ENCODE measurements around the gene ENAH. TPM values are rescaled to one million over a fixed set of nuclear protein-coding genes. Genes with fewer than 3 reads are reported as not detected.
A peak's percentile ranks its signal among the peaks of the same experiment; 100 is the strongest.

The ENAH gene
- total and polyA plus RNA-seq, 10 donors = 5.1 to 98.1 (median 44.8) TPM

- Histone ChIP-seq H3K4me1 (peaks cover 5 to 50% (median 37%) of the 10 kb centered on the region in 6 donors), H3K9me3 (no peaks in the 10 kb centered on the region), H3K36me3 (no peaks in the 10 kb centered on the region), H3K27me3 (replicated peaks in 1 of 7) (peaks cover 0 to 31% (median 0%) of the 10 kb centered on the region in 7 donors), H3K4me3 (no peak overlapping the region), H3K27ac (peak overlapping the region in 6 of 8 donors; percentile 26 to 90 (median 63))
- DNase-seq = no peak
- intact Hi-C loops (cut with DNase I; ENCODE audit: low total_unique reads) = loop anchor here (10.0 kb wide), 1 partner anchor 109 kb away; no protein-coding TSS in a partner anchor
- WGBS, 5 donors = 73 to 80% (median 79%) methylated on average over 4 of the region's 4 CpGs
- no peak for TF ChIP-seq POLR2A (IDR thresholded peaks at IDR 0.05)
- no peak for TF ChIP-seq CTCF (IDR thresholded peaks at IDR 0.05 in 8 of 11, conservative IDR thresholded peaks at IDR 0.05 in 3 of 11)
Measured at GRCh38 chr1:225655509-225656258, 2.8 kb upstream of the ENAH start.

- Histone ChIP-seq H3K4me1 (peaks cover 0 to 44% (median 29%) of the 10 kb centered on the region in 6 donors), H3K27ac (peak overlapping the region in 6 of 8 donors; percentile 26 to 92 (median 88)), H3K9me3 (no peaks in the 10 kb centered on the region), H3K36me3 (no peaks in the 10 kb centered on the region), H3K27me3 (replicated peaks in 1 of 7) (peaks cover 0 to 34% (median 0%) of the 10 kb centered on the region in 7 donors), H3K4me3 (no peak overlapping the region)
- TF ChIP-seq POLR2AphosphoS5 (IDR thresholded peaks at IDR 0.05) (no peak), CTCF (IDR thresholded peaks at IDR 0.05 in 8 of 11, conservative IDR thresholded peaks at IDR 0.05 in 3 of 11) (no peak), POLR2A (IDR thresholded peaks at IDR 0.05) (no peak)
- intact Hi-C loops (cut with DNase I; ENCODE audit: low total_unique reads) = loop anchor here (10.0 kb wide), 1 partner anchor 110 kb away; no protein-coding TSS in a partner anchor
- WGBS, 5 donors = 86 to 97% (median 93%) methylated on average over 15 of the region's 15 CpGs
- DNase-seq = no peak
Measured at GRCh38 chr1:225654688-225655508, 2.0 kb upstream of the ENAH start.

GRCh38 chr1:225654277-225654597 lies 1.3 kb upstream of the ENAH start:
- Histone ChIP-seq H3K9me3 (no peaks in the 10 kb centered on the region), H3K36me3 (no peaks in the 10 kb centered on the region), H3K4me1 (peaks cover 0 to 49% (median 26%) of the 10 kb centered on the region in 6 donors), H3K27ac (peak overlapping the region; percentile 73 to 92 (median 88)), H3K4me3 (peak overlapping the region in 6 of 8 donors; percentile 53 to 90 (median 79)), H3K27me3 (replicated peaks in 1 of 7) (peaks cover 0 to 36% (median 0%) of the 10 kb centered on the region in 7 donors)
- DNase-seq = no peak
- TF ChIP-seq POLR2A (IDR thresholded peaks at IDR 0.05) = no peak
- 70 to 76% (median 75%) methylated on average over 4 of the region's 4 CpGs for WGBS, 5 donors
- intact Hi-C loops (cut with DNase I; ENCODE audit: low total_unique reads) = loop anchor here (10.0 kb wide), 1 partner anchor 111 kb away; no protein-coding TSS in a partner anchor

- TF ChIP-seq POLR2AphosphoS5 (IDR thresholded peaks at IDR 0.05) = peak; percentile 65 to 76 (median 70)
- no peak for TF ChIP-seq CTCF (IDR thresholded peaks at IDR 0.05 in 8 of 11, conservative IDR thresholded peaks at IDR 0.05 in 3 of 11)
- no peak for TF ChIP-seq POLR2A (IDR thresholded peaks at IDR 0.05)
- Histone ChIP-seq H3K27ac (peak overlapping the region; percentile 73 to 92 (median 88)), H3K4me1 (peaks cover 0 to 55% (median 26%) of the 10 kb centered on the region in 6 donors), H3K4me3 (peak overlapping the region; percentile 53 to 90 (median 76)), H3K36me3 (no peaks in the 10 kb centered on the region), H3K27me3 (replicated peaks in 1 of 7) (peaks cover 0 to 41% (median 0%) of the 10 kb centered on the region in 7 donors), H3K9me3 (no peaks in the 10 kb centered on the region)
- intact Hi-C loops (cut with DNase I; ENCODE audit: low total_unique reads) = loop anchor here (10.0 kb wide), 1 partner anchor 111 kb away; no protein-coding TSS in a partner anchor
- 1 to 2% (median 2%) methylated on average over 47 to 70 of the region's 70 CpGs for WGBS, 5 donors
- peak; percentile 83 for DNase-seq
Measured at GRCh38 chr1:225653463-225654276, 747 bp upstream of the ENAH start.
